ENCODE results near the gene MINDY2.

- TF ChIP-seq, protein P1, sequence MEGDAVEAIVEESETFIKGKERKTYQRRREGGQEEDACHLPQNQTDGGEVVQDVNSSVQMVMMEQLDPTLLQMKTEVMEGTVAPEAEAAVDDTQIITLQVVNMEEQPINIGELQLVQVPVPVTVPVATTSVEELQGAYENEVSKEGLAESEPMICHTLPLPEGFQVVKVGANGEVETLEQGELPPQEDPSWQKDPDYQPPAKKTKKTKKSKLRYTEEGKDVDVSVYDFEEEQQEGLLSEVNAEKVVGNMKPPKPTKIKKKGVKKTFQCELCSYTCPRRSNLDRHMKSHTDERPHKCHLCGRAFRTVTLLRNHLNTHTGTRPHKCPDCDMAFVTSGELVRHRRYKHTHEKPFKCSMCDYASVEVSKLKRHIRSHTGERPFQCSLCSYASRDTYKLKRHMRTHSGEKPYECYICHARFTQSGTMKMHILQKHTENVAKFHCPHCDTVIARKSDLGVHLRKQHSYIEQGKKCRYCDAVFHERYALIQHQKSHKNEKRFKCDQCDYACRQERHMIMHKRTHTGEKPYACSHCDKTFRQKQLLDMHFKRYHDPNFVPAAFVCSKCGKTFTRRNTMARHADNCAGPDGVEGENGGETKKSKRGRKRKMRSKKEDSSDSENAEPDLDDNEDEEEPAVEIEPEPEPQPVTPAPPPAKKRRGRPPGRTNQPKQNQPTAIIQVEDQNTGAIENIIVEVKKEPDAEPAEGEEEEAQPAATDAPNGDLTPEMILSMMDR (IDR thresholded peaks at IDR 0.05) = no peak
- TF ChIP-seq POLR2A (IDR thresholded peaks at IDR 0.05) = no peak
These were observed 102.2 kb downstream of the MINDY2 start for GRCh38 chr15:58873267-58873666.
